ENCODE measurements around the gene HSBP1L1. TPM values are rescaled to one million over a fixed set of nuclear protein-coding genes. Genes with fewer than 3 reads are reported as not detected.
"Not testable (repeated sequence)": the region's sequence is repeated elsewhere in the genome, so short reads cannot be mapped to it uniquely, and the experiment has no call there.

HSBP1L1 gene
- polyA plus RNA-seq, 2 of the 4 experiments (the other 2 are of a cell fraction), result 17.7 to 19.1 TPM

DNA sequence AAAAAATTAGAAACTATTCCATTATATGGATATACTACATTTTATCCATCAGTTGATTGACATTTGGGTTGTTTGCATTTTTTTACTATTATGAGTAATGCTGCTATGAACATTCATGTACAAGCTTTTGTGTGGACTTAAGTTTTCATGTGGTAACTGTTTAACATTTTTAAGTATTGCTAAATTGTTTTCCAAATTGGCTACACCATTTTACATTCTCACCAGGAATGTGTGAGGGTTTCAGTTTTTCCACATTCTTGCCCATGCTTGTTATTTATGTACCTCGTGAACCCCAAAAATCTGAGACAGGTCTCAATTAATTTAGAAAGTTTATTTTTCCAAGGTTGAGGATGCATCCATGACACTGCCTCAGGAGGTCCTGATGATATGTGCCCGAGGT lies 27.1 kb downstream of the HSBP1L1 start:
- Histone ChIP-seq H3K9me3 (no peaks in the 10 kb centered on the region), H3K4me1 (peaks cover 4% of the 10 kb centered on the region; the same call in 1 of the 3 replicates), H3K4me2 (no peak overlapping the region), H3K4me3 (no peak overlapping the region), H3K27ac (no peak overlapping the region)
- TF ChIP-seq CBX2 (IDR thresholded peaks at IDR 0.05; ENCODE audit: borderline replicate concordance, low read depth) (no peak), ZNF302 (CRISPR knock-in tag; IDR thresholded peaks at IDR 0.05) (no peak), NPAS2 (CRISPR knock-in tag; IDR thresholded peaks at IDR 0.05; ENCODE audit: borderline replicate concordance) (no peak), HOXB13 (CRISPR knock-in tag; IDR thresholded peaks at IDR 0.05; ENCODE audit: low read depth) (no peak), NR3C1 (IDR thresholded peaks at IDR 0.05) (no peak)
- ATAC-seq (no peak), DNase-seq (ENCODE audit: low read depth in 1 of 2, low spot score in 1 of 2) (no peak), FAIRE-seq (no peak)
- ChIA-PET CTCF (no interaction called here), POLR2A (no interaction called here)
- 44% methylated on average over 2 of the region's 2 CpGs for WGBS (ENCODE audit: missing lambda C conversion rate)

DNA sequence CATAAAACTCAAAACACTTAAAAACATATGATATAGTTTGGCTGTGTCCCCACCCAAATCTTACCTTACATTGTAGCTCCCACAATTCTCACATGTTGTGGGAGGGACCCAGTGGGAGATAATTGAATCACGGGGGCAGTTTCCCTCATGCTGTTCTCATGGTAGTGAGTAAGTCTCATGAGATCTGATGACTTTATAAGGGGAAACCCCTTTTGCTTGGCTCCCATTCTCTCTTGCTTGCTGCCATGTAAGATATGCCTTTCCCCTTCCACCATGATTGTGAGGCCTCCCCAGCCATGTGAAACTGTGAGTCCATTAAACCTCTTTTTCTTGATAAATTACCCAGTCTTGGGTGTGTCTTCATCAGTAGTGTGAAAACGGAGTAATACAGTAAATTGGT lies 35.3 kb downstream of the HSBP1L1 start:
- H3K4me3 ChIP-seq; ATAC-seq; H3K9me3 ChIP-seq; POLR2A ChIA-PET; H3K4me2 ChIP-seq; CTCF ChIA-PET; H3K4me1 ChIP-seq; H3K27ac ChIP-seq; DNase-seq (ENCODE audit: low read depth in 1 of 2, low spot score in 1 of 2); FAIRE-seq: not testable (repeated sequence)
- 13% methylated on average over 2 of the region's 2 CpGs for WGBS (ENCODE audit: missing lambda C conversion rate)

DNA sequence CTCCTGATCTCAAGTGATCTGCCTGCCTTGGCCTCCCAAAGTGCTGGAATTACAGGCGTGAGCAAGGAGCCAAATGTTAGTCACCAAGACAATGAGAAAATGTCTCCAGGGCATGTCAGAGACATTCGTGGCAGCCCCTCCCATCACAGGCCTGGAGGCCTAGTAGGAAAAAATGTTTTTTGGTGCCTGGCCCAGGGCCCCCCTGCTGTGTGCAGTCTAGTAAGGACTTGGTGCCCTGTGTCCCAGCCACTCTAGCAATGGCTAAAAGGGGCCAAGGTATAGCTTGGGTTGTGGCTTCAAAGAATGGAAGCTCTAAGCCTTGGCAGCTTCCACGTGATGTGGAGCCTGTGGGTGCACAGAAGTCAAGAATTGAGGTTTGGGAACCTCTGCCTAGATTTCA lies 36.4 kb downstream of the HSBP1L1 start:
- CTCF ChIA-PET, result no interaction called here
- no peak overlapping the region for H3K4me3 ChIP-seq
- 50% methylated on average over 1 of the region's 3 CpGs for WGBS (ENCODE audit: missing lambda C conversion rate)
- no peak for FAIRE-seq
- POLR2A ChIA-PET, result no interaction called here
- no peak for DNase-seq (ENCODE audit: low read depth in 1 of 2, low spot score in 1 of 2)
- no peaks in the 10 kb centered on the region for H3K4me1 ChIP-seq
- ATAC-seq, result no peak
- no peak overlapping the region for H3K4me2 ChIP-seq
- no peak overlapping the region for H3K27ac ChIP-seq
- TF ChIP-seq, protein P1, sequence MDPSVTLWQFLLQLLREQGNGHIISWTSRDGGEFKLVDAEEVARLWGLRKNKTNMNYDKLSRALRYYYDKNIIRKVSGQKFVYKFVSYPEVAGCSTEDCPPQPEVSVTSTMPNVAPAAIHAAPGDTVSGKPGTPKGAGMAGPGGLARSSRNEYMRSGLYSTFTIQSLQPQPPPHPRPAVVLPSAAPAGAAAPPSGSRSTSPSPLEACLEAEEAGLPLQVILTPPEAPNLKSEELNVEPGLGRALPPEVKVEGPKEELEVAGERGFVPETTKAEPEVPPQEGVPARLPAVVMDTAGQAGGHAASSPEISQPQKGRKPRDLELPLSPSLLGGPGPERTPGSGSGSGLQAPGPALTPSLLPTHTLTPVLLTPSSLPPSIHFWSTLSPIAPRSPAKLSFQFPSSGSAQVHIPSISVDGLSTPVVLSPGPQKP (IDR thresholded peaks at IDR 0.05; ENCODE audit: low read depth, low read length), result no peak
- peak; percentile 84 for TF ChIP-seq ZFP36 (IDR thresholded peaks at IDR 0.05; ENCODE audit: borderline replicate concordance, partially characterized antibody)
- no peak for TF ChIP-seq CBX2 (IDR thresholded peaks at IDR 0.05; ENCODE audit: borderline replicate concordance, low read depth)
- peaks cover 2% of the 10 kb centered on the region; the same call in 1 of the 3 replicates for H3K9me3 ChIP-seq

DNA sequence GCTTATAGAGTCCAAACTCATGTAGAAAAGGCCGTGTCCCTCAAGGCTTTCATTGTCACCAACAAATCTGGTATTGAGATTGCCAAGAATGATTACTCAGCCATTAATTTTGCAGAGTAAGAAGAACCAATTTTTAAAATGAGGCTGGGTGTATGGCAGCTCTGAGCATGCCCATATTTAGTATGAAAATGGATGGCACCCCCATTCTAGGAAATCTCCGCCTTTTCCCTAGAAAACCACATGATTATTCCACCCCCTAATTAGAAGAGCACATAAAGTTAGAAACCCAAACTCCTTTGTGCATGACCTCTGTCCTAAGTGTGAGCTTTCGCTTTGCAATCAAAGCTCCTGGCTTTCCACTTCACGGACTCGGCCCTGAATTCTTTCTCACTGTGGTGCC lies 38.0 kb downstream of the HSBP1L1 start:
- no peak for DNase-seq (ENCODE audit: low read depth in 1 of 2, low spot score in 1 of 2)
- ChIA-PET POLR2A (no interaction called here), CTCF (no interaction called here)
- no peak overlapping the region for H3K4me3 ChIP-seq
- no peaks in the 10 kb centered on the region for H3K4me1 ChIP-seq
- no peak overlapping the region for H3K4me2 ChIP-seq
- no peak for FAIRE-seq
- TF ChIP-seq, protein P2, sequence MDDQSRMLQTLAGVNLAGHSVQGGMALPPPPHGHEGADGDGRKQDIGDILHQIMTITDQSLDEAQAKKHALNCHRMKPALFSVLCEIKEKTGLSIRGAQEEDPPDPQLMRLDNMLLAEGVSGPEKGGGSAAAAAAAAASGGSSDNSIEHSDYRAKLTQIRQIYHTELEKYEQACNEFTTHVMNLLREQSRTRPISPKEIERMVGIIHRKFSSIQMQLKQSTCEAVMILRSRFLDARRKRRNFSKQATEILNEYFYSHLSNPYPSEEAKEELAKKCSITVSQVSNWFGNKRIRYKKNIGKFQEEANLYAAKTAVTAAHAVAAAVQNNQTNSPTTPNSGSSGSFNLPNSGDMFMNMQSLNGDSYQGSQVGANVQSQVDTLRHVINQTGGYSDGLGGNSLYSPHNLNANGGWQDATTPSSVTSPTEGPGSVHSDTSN (IDR thresholded peaks at IDR 0.05), result no peak
- TF ChIP-seq KDM5A (IDR thresholded peaks at IDR 0.05) (no peak), CBX2 (IDR thresholded peaks at IDR 0.05; ENCODE audit: borderline replicate concordance, low read depth) (no peak), POLR2A (IDR thresholded peaks at IDR 0.05; ENCODE audit: low read length) (no peak), NPAS2 (CRISPR knock-in tag; IDR thresholded peaks at IDR 0.05; ENCODE audit: borderline replicate concordance) (no peak), ZNF302 (CRISPR knock-in tag; IDR thresholded peaks at IDR 0.05) (no peak), NFE2L2 (conservative IDR thresholded peaks at IDR 0.05; ENCODE audit: low read length) (no peak)
- TF ChIP-seq, protein P3, sequence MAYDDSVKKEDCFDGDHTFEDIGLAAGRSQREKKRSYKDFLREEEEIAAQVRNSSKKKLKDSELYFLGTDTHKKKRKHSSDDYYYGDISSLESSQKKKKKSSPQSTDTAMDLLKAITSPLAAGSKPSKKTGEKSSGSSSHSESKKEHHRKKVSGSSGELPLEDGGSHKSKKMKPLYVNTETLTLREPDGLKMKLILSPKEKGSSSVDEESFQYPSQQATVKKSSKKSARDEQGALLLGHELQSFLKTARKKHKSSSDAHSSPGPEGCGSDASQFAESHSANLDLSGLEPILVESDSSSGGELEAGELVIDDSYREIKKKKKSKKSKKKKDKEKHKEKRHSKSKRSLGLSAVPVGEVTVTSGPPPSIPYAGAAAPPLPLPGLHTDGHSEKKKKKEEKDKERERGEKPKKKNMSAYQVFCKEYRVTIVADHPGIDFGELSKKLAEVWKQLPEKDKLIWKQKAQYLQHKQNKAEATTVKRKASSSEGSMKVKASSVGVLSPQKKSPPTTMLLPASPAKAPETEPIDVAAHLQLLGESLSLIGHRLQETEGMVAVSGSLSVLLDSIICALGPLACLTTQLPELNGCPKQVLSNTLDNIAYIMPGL (CRISPR knock-in tag; IDR thresholded peaks at IDR 0.05; ENCODE audit: borderline replicate concordance), result no peak
- peaks cover 2% of the 10 kb centered on the region; the same call in 1 of the 3 replicates for H3K9me3 ChIP-seq
- no peak overlapping the region for H3K27ac ChIP-seq
- ATAC-seq, result no peak
- WGBS (ENCODE audit: missing lambda C conversion rate), result 53% methylated on average over 5 of the region's 5 CpGs

Measured in A549 (cell line).